SH-SY5Y (cell line): Measurements from ENCODE around the gene ELMO1.

ENCODE experiments used
- GATA2 ChIP-seq: IDR thresholded peaks from 2 replicates; pipeline ENCODE4 v1.6.1; 2011; ENCODE audit warnings: mild to moderate bottlenecking, low read depth, low read length
- GATA3 ChIP-seq: IDR thresholded peaks from 2 replicates; pipeline ENCODE4 v1.6.1; 2011; ENCODE audit warnings: low read depth, mild to moderate bottlenecking, low read length, moderate library complexity

- TF ChIP-seq GATA3 = no peak
- TF ChIP-seq GATA2 = no peak
Measured at GRCh38 chr7:37394158-37394557, 54.5 kb downstream of the ELMO1 start.
